GM12878 (cell line): ENCODE data around the gene ERCC1. TPM values are rescaled to one million over a fixed set of nuclear protein-coding genes. Genes with fewer than 3 reads are reported as not detected.

Source experiments
- ESRRA ChIP-seq: IDR thresholded peaks from 2 replicates; pipeline ENCODE4 v1.6.1; 2012; ENCODE audit warnings: mild to moderate bottlenecking, low read length, improper control_type of control experiment
- FOXK2 ChIP-seq: fragments of 450-650 bp; IDR thresholded peaks from 2 replicates; pipeline ENCODE4 v1.6.1; 2017; ENCODE audit warnings: mild to moderate bottlenecking, moderate library complexity
- GATAD2B ChIP-seq: fragments of 450-650 bp; conservative IDR thresholded peaks from 2 replicates; pipeline ENCODE4 v1.6.1; 2017; ENCODE audit warnings: low read depth, mild to moderate bottlenecking, moderate library complexity
- HDGF ChIP-seq: fragments of 450-650 bp; IDR thresholded peaks from 2 replicates; pipeline ENCODE4 v1.6.1; 2016; ENCODE audit warnings: antibody characterized with exemption
- JUND ChIP-seq: IDR thresholded peaks from 2 replicates; pipeline ENCODE4 v1.6.1; 2012; ENCODE audit warnings: low read depth, mild to moderate bottlenecking, low read length, improper control_type of control experiment, moderate library complexity
- LARP7 ChIP-seq: fragments of 450-650 bp; IDR thresholded peaks from 2 replicates; pipeline ENCODE4 v1.6.1; 2017; ENCODE audit warnings: mild to moderate bottlenecking
- MEF2B ChIP-seq: fragments of 450-650 bp; IDR thresholded peaks from 2 replicates; pipeline ENCODE4 v1.6.1; 2018; ENCODE audit warnings: mild to moderate bottlenecking, moderate library complexity; ENCODE audit not compliant: partially characterized antibody, poor library complexity, severe bottlenecking
- MYC ChIP-seq: IDR thresholded peaks from 2 replicates; pipeline ENCODE4 v1.6.1; 2011; ENCODE audit warnings: mild to moderate bottlenecking, low read length, moderate library complexity, inconsistent platforms; ENCODE audit not compliant: insufficient read depth, insufficient replicate concordance, insufficient read length, severe bottlenecking
- NR2F1 ChIP-seq: fragments of 450-650 bp; conservative IDR thresholded peaks from 2 replicates; pipeline ENCODE4 v1.6.1; 2017; ENCODE audit warnings: mild to moderate bottlenecking
- POLR2AphosphoS2 ChIP-seq: IDR thresholded peaks from 2 replicates; pipeline ENCODE4 v1.6.1; 2011; ENCODE audit warnings: low read depth, mild to moderate bottlenecking, low read length, improper control_type of control experiment, moderate library complexity
- RCOR1 ChIP-seq: conservative IDR thresholded peaks from 2 replicates; pipeline ENCODE4 v1.6.1; 2012; ENCODE audit warnings: low read depth, low read length, improper control_type of control experiment
- RUNX3 ChIP-seq: IDR thresholded peaks from 2 replicates; pipeline ENCODE4 v1.6.1; 2012; ENCODE audit warnings: low read length, inconsistent platforms
- SIX5 ChIP-seq: IDR thresholded peaks from 2 replicates; pipeline ENCODE4 v1.6.1; 2011; ENCODE audit warnings: mild to moderate bottlenecking, low read depth, low read length, moderate library complexity; ENCODE audit not compliant: severe bottlenecking
- SP1 ChIP-seq: IDR thresholded peaks from one replicate; pipeline ENCODE4 v1.6.1; 2011; ENCODE audit warnings: low read depth, low read length
- STAT1 ChIP-seq: fragments of 450-650 bp; conservative IDR thresholded peaks from 2 replicates; pipeline ENCODE4 v1.6.1; 2014; ENCODE audit warnings: antibody characterized with exemption, mild to moderate bottlenecking
- YBX1 ChIP-seq: fragments of 450-650 bp; IDR thresholded peaks from 2 replicates; pipeline ENCODE4 v1.6.1; 2016; ENCODE audit warnings: antibody characterized with exemption
- YY1 ChIP-seq: IDR thresholded peaks from 2 replicates; pipeline ENCODE4 v1.6.1; 2011; ENCODE audit warnings: low read depth, mild to moderate bottlenecking, low read length
- ZNF622 ChIP-seq: fragments of 450-650 bp; IDR thresholded peaks from 2 replicates; pipeline ENCODE4 v1.6.1; 2017; ENCODE audit warnings: mild to moderate bottlenecking, inconsistent platforms
- polyA plus RNA-seq, 11 experiments: library from polyadenylated mRNA; depleted of rRNA in 4 of 11; unstranded in 6 of 11; stranded (reverse) in 5 of 11; fragments of >200 nt; fragmentation: Nextera tagmentation in 4 of 11; fragmentation: Illumina TruSeq in 1 of 11; extraction: Ambion mirVana in 4 of 11; extraction: Trizol in 1 of 11; gene quantifications; 1 replicate in 1 of 11; 2 replicates in 10 of 11; pipeline versions ENCODE4 v1.2.1 to v1.2.3, GENCODE V29; 2011 to 2016; ENCODE audit warnings: inconsistent platforms in 2 of 11, missing spikeins in 2 of 11, low read depth in 1 of 11
- total RNA-seq, 4 experiments: library from RNA; depleted of rRNA in 3 of 4; stranded (reverse); fragments of >200 nt in 3 of 4; fragmentation: Illumina TruSeq in 1 of 4; extraction: Trizol in 1 of 4; gene quantifications; 2 replicates each; pipeline versions ENCODE4 v1.2.1 to v1.2.3, GENCODE V29; 2013 to 2021
- TF ChIP-seq, protein P1 (sequence below): IDR thresholded peaks from 2 replicates; pipeline ENCODE4 v1.6.1; 2012; ENCODE audit warnings: improper control_type of control experiment, low read depth, low read length; ENCODE audit not compliant: insufficient replicate concordance
- TF ChIP-seq, protein P2 (sequence below): fragments of 450-650 bp; IDR thresholded peaks from 2 replicates; pipeline ENCODE4 v1.6.1; 2017; ENCODE audit warnings: low read depth, mild to moderate bottlenecking, moderate library complexity
- TF ChIP-seq, protein P3 (sequence below): fragments of 450-650 bp; formaldehyde crosslinking; IDR thresholded peaks from 2 replicates; pipeline ENCODE4 v1.5.0; 2022; ENCODE audit warnings: mild to moderate bottlenecking, missing genetic modification characterization

ERCC1 gene
- total and polyA plus RNA-seq, 10 of the 15 experiments (the other 5 are each of a cell fraction or from before 2014, with no cell fraction given), result 14.7 to 104 (median 61.1) TPM

DNA sequence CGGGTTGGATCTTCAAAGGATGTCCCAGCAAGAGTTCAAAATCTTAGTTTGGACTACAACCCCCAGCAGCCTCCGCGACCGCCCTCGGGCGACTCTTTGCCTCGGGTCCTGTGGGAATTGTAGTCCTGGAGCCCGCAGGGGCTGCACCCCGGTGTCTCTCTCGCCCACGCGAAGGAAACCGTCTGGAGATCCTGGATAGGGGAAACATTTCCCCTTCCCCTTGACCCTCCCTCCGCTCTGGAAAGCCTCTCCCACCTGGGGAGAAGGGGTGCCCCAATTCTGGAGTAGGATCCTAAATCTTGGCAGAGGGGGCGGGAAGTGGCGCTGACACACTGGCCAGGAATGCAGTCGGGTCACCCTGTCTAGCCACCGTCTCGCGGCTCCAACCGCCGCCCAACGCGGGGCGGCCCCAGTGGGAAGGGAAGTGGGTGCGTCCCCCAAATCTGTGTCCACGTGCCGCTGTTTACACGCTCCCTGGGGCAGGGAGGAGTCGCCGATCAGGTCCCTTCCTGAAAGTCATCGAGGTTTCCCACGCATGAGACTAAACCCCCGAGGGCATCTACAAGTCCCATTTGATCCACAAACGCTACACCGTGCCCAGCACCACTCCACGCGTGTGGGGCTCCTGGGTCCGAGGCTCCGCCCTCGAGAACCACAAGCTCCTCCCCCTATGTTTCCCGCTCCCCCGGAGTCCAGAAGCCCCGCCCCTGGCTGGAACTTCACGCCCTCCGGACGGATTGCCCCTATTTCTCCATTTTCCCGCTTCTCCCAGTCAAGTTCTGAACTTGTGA is 18.1 kb downstream of the ERCC1 start (continued):
- TF ChIP-seq, protein P1, sequence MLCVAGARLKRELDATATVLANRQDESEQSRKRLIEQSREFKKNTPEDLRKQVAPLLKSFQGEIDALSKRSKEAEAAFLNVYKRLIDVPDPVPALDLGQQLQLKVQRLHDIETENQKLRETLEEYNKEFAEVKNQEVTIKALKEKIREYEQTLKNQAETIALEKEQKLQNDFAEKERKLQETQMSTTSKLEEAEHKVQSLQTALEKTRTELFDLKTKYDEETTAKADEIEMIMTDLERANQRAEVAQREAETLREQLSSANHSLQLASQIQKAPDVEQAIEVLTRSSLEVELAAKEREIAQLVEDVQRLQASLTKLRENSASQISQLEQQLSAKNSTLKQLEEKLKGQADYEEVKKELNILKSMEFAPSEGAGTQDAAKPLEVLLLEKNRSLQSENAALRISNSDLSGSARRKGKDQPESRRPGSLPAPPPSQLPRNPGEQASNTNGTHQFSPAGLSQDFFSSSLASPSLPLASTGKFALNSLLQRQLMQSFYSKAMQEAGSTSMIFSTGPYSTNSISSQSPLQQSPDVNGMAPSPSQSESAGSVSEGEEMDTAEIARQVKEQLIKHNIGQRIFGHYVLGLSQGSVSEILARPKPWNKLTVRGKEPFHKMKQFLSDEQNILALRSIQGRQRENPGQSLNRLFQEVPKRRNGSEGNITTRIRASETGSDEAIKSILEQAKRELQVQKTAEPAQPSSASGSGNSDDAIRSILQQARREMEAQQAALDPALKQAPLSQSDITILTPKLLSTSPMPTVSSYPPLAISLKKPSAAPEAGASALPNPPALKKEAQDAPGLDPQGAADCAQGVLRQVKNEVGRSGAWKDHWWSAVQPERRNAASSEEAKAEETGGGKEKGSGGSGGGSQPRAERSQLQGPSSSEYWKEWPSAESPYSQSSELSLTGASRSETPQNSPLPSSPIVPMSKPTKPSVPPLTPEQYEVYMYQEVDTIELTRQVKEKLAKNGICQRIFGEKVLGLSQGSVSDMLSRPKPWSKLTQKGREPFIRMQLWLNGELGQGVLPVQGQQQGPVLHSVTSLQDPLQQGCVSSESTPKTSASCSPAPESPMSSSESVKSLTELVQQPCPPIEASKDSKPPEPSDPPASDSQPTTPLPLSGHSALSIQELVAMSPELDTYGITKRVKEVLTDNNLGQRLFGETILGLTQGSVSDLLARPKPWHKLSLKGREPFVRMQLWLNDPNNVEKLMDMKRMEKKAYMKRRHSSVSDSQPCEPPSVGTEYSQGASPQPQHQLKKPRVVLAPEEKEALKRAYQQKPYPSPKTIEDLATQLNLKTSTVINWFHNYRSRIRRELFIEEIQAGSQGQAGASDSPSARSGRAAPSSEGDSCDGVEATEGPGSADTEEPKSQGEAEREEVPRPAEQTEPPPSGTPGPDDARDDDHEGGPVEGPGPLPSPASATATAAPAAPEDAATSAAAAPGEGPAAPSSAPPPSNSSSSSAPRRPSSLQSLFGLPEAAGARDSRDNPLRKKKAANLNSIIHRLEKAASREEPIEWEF, result no peak
- TF ChIP-seq GATAD2B, result 0 out of 2 replicates have a peak, but pooled peaks have one; percentile 50
- no peak for TF ChIP-seq ZNF622
- TF ChIP-seq, protein P2, sequence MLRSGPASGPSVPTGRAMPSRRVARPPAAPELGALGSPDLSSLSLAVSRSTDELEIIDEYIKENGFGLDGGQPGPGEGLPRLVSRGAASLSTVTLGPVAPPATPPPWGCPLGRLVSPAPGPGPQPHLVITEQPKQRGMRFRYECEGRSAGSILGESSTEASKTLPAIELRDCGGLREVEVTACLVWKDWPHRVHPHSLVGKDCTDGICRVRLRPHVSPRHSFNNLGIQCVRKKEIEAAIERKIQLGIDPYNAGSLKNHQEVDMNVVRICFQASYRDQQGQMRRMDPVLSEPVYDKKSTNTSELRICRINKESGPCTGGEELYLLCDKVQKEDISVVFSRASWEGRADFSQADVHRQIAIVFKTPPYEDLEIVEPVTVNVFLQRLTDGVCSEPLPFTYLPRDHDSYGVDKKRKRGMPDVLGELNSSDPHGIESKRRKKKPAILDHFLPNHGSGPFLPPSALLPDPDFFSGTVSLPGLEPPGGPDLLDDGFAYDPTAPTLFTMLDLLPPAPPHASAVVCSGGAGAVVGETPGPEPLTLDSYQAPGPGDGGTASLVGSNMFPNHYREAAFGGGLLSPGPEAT, result no peak; the same call in 1 of the 2 replicates
- TF ChIP-seq, protein P3, sequence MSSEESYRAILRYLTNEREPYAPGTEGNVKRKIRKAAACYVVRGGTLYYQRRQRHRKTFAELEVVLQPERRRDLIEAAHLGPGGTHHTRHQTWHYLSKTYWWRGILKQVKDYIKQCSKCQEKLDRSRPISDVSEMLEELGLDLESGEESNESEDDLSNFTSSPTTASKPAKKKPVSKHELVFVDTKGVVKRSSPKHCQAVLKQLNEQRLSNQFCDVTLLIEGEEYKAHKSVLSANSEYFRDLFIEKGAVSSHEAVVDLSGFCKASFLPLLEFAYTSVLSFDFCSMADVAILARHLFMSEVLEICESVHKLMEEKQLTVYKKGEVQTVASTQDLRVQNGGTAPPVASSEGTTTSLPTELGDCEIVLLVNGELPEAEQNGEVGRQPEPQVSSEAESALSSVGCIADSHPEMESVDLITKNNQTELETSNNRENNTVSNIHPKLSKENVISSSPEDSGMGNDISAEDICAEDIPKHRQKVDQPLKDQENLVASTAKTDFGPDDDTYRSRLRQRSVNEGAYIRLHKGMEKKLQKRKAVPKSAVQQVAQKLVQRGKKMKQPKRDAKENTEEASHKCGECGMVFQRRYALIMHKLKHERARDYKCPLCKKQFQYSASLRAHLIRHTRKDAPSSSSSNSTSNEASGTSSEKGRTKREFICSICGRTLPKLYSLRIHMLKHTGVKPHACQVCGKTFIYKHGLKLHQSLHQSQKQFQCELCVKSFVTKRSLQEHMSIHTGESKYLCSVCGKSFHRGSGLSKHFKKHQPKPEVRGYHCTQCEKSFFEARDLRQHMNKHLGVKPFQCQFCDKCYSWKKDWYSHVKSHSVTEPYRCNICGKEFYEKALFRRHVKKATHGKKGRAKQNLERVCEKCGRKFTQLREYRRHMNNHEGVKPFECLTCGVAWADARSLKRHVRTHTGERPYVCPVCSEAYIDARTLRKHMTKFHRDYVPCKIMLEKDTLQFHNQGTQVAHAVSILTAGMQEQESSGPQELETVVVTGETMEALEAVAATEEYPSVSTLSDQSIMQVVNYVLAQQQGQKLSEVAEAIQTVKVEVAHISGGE (CRISPR knock-in tag), result no peak
- TF ChIP-seq MEF2B, result peak; percentile 38
- TF ChIP-seq JUND, result no peak
- peak; percentile 85 for TF ChIP-seq FOXK2
- TF ChIP-seq RCOR1, result no peak
- no peak for TF ChIP-seq POLR2AphosphoS2
- TF ChIP-seq ESRRA, result no peak
- TF ChIP-seq SIX5, result peak; percentile 98
- TF ChIP-seq MYC, result peak; percentile 69
- TF ChIP-seq LARP7, result peak; percentile 43
- no peak for TF ChIP-seq YBX1
- peak; percentile 63; the same call in 1 of the 2 replicates for TF ChIP-seq STAT1
- 0 out of 2 replicates have a peak, but pooled peaks have one; percentile 45 for TF ChIP-seq NR2F1
- TF ChIP-seq SP1, result no peak
- TF ChIP-seq RUNX3, result peak; percentile 59
- TF ChIP-seq YY1, result 0 out of 2 replicates have a peak, but pooled peaks have one; percentile 64
- TF ChIP-seq HDGF, result peak; percentile 88; the same call in 1 of the 2 replicates
